PC-3 (cell line): ENCODE measurements around the gene RNF167. TPM values are rescaled to one million over a fixed set of nuclear protein-coding genes. Genes with fewer than 3 reads are reported as not detected.

Experiments used
- ATAC-seq: fragments of 200-7000 bp; cut with Tn5 transposase; 2 replicates; pipeline ENCODE4 v1.9.1; 2020; ENCODE audit warnings: mild to moderate bottlenecking, moderate library complexity
- BruUV-seq: library from RNA; stranded (reverse); fragments of 400-500 nt; replicated peaks from 2 replicates; lab custom pipeline; 2021; lab: Mats Ljungman, UMichigan
- CTCF ChIA-PET: fragments of 300-600 bp; sonication (Branson Sonifier 250); formaldehyde crosslinking; loops from one replicate; lab custom pipeline; 2022; ENCODE audit warnings: antibody characterized with exemption; lab: Charles Lee
- POLR2A ChIA-PET: fragments of 300-600 bp; sonication (Branson Sonifier 250); formaldehyde crosslinking; loops from one replicate; lab custom pipeline; 2022; ENCODE audit warnings: antibody characterized with exemption; ENCODE audit not compliant: unreplicated experiment; lab: Charles Lee
- DNase-seq: peaks from one replicate; pipeline ENCODE4 v3.0.0-alpha.2; 2015
- H2AFZ ChIP-seq: fragments of 300-600 bp; sonication (generic); 2 replicates; pipeline ENCODE4 v1.6.0; 2016; ENCODE audit warnings: antibody characterized with exemption, low read length
- H3F3A ChIP-seq: fragments of 300-600 bp; sonication (generic); one replicate; pipeline ENCODE4 v1.6.0; 2017; ENCODE audit warnings: antibody characterized with exemption, low read length, control low read depth, mild to moderate bottlenecking; ENCODE audit not compliant: unreplicated experiment
- H3K27ac ChIP-seq: fragments of 300-600 bp; sonication (generic); 2 replicates; pipeline ENCODE4 v1.5.1; 2016; ENCODE audit warnings: mild to moderate bottlenecking, low read length
- H3K27me3 ChIP-seq: fragments of 300-600 bp; sonication (generic); 2 replicates; pipeline ENCODE4 v1.6.1; 2016; ENCODE audit warnings: low read length, mixed read lengths
- H3K36me3 ChIP-seq: fragments of 300-600 bp; sonication (generic); 2 replicates; pipeline ENCODE4 v1.6.1; 2016; ENCODE audit warnings: low read depth, mixed run types, low read length, mixed read lengths
- H3K4me1 ChIP-seq: fragments of 300-600 bp; sonication (generic); 2 replicates; pipeline ENCODE4 v1.5.1; 2016; ENCODE audit warnings: low read length; ENCODE audit not compliant: insufficient read depth
- H3K4me2 ChIP-seq: fragments of 300-600 bp; sonication (generic); 2 replicates; pipeline ENCODE4 v1.6.0; 2016; ENCODE audit warnings: low read length
- H3K4me3 ChIP-seq: fragments of 300-600 bp; sonication (generic); 2 replicates; pipeline ENCODE4 v1.5.1; 2016; ENCODE audit warnings: mild to moderate bottlenecking, low read length, mixed read lengths
- H3K79me2 ChIP-seq: fragments of 300-600 bp; sonication (generic); 2 replicates; pipeline ENCODE4 v1.6.1; 2017; ENCODE audit warnings: low read length, mixed read lengths
- H3K9ac ChIP-seq: fragments of 300-600 bp; sonication (generic); 2 replicates; pipeline ENCODE4 v1.6.0; 2016; ENCODE audit warnings: mild to moderate bottlenecking, low read length
- H3K9me2 ChIP-seq: fragments of 300-600 bp; sonication (generic); replicated peaks from 2 replicates; pipeline ENCODE4 v1.6.1; 2016; ENCODE audit warnings: mixed run types, low read length, mixed read lengths
- H3K9me3 ChIP-seq: fragments of 300-600 bp; sonication (generic); 2 replicates; pipeline ENCODE4 v1.6.1; 2016; ENCODE audit warnings: low read length, mixed read lengths
- H4K20me1 ChIP-seq: fragments of 300-600 bp; sonication (generic); 2 replicates; pipeline ENCODE4 v1.6.1; 2016; ENCODE audit warnings: low read length, mixed read lengths
- EZH2 ChIP-seq: fragments of 300-600 bp; sonication (generic); IDR thresholded peaks from one replicate; pipeline ENCODE4 v1.6.1; 2017; ENCODE audit warnings: antibody characterized with exemption, mild to moderate bottlenecking, low read length; ENCODE audit not compliant: unreplicated experiment
- EZH2phosphoT487 ChIP-seq: fragments of 300-600 bp; sonication (generic); IDR thresholded peaks from 2 replicates; pipeline ENCODE4 v1.6.1; 2018; ENCODE audit warnings: mild to moderate bottlenecking, antibody characterized with exemption, low read length, borderline replicate concordance
- intact Hi-C: fragments of 100-400 bp; cut with micrococcal nuclease; formaldehyde crosslinking; loops from 2 replicates; pipeline ENCODE4 v1.9.0; 2023
- total RNA-seq: library from RNA; depleted of rRNA; stranded (reverse); fragments of >200 nt; gene quantifications from 2 replicates; pipeline ENCODE4 v1.2.3, GENCODE V29; 2014
- TF ChIP-seq, protein P1 (sequence below): fragments of 300-600 bp; sonication (generic); conservative IDR thresholded peaks from 2 replicates; pipeline ENCODE4 v1.5.1; 2017; ENCODE audit warnings: antibody characterized with exemption, low read depth, mild to moderate bottlenecking, low read length

Gene RNF167
- total RNA-seq, 1 experiment from 2014 or later = 43.1 TPM

- intact Hi-C loops = no loop called here
- ChIA-PET POLR2A (interaction anchor here (0.5 to 0.8 kb wide), 2 partner anchors 10 to 602 kb away, joined by 3 to 17 read pairs; partner anchors contain the start of gene PFN1), CTCF (interaction anchor here (1.1 to 2.4 kb wide), 3 partner anchors 11 to 148 kb away, joined by 3 to 18 read pairs (median 4); no protein-coding TSS in a partner anchor)
- H3K4me3 ChIP-seq = peak overlapping the region; percentile 91
- peak overlapping the region; percentile 98 for H3K9ac ChIP-seq
- peak overlapping the region; percentile 87 for H3K27ac ChIP-seq
- no peaks in the 10 kb centered on the region for H3K27me3 ChIP-seq
- TSS peak; percentile 23 for BruUV-seq
- H3K79me2 ChIP-seq = peaks cover 55% of the 10 kb centered on the region
- H3K36me3 ChIP-seq = peaks cover 14% of the 10 kb centered on the region; the same call in 1 of the 2 replicates
- TF ChIP-seq EZH2phosphoT487 (no peak), EZH2 (no peak)
- TF ChIP-seq, protein P1, sequence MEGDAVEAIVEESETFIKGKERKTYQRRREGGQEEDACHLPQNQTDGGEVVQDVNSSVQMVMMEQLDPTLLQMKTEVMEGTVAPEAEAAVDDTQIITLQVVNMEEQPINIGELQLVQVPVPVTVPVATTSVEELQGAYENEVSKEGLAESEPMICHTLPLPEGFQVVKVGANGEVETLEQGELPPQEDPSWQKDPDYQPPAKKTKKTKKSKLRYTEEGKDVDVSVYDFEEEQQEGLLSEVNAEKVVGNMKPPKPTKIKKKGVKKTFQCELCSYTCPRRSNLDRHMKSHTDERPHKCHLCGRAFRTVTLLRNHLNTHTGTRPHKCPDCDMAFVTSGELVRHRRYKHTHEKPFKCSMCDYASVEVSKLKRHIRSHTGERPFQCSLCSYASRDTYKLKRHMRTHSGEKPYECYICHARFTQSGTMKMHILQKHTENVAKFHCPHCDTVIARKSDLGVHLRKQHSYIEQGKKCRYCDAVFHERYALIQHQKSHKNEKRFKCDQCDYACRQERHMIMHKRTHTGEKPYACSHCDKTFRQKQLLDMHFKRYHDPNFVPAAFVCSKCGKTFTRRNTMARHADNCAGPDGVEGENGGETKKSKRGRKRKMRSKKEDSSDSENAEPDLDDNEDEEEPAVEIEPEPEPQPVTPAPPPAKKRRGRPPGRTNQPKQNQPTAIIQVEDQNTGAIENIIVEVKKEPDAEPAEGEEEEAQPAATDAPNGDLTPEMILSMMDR = no peak
- ATAC-seq (no peak), DNase-seq (no peak)
- H3K4me1 ChIP-seq = peaks cover 22% of the 10 kb centered on the region
- H4K20me1 ChIP-seq = no peaks in the 10 kb centered on the region
- no peaks in the 10 kb centered on the region for H3K9me2 ChIP-seq
- peak overlapping the region; percentile 76 for H2AFZ ChIP-seq
- H3K4me2 ChIP-seq = peak overlapping the region; percentile 97
- H3F3A ChIP-seq = no peaks in the 10 kb centered on the region
- no peaks in the 10 kb centered on the region for H3K9me3 ChIP-seq
These were observed 1.2 kb upstream of the RNF167 start for GRCh38 chr17:4938688-4939545.

DNA sequence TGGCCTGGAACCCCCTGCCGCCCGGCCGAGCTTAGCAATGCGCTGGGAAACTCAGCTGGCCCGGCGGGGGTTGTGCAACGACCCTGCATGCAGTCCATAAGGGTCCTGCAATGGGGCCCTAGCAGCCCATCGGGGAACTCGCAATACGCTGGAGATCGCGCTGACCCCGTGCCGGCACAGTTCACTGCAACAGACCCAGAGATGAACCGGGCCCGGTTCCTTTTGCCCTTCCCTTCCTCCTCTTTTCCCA, 597 bp upstream of the RNF167 start:
- Histone ChIP-seq H3K79me2 (peaks cover 60% of the 10 kb centered on the region), H4K20me1 (peaks cover 3% of the 10 kb centered on the region), H3K9me3 (no peaks in the 10 kb centered on the region), H3F3A (no peaks in the 10 kb centered on the region), H3K4me2 (peak overlapping the region; percentile 97), H3K9me2 (no peaks in the 10 kb centered on the region), H3K4me3 (peak overlapping the region; percentile 91), H3K27ac (peak overlapping the region; percentile 87), H2AFZ (peak overlapping the region; percentile 76), H3K27me3 (no peaks in the 10 kb centered on the region), H3K9ac (peak overlapping the region; percentile 98), H3K4me1 (peaks cover 23% of the 10 kb centered on the region), H3K36me3 (peaks cover 18% of the 10 kb centered on the region; the same call in 1 of the 2 replicates)
- ATAC-seq (no peak), DNase-seq (no peak)
- intact Hi-C loops = no loop called here
- POLR2A ChIA-PET = interaction anchor here (0.8 to 1.5 kb wide), 2 partner anchors 9 to 28 kb away, joined by 3 to 8 read pairs; partner anchors contain the start of genes PFN1 and SPAG7
- no TSS peak for BruUV-seq
- CTCF ChIA-PET = interaction anchor here (1.0 to 2.4 kb wide), 4 partner anchors 11 to 149 kb away, joined by 3 to 18 read pairs (median 4); no protein-coding TSS in a partner anchor
- TF ChIP-seq, protein P1 = no peak
- TF ChIP-seq EZH2phosphoT487 = no peak
- no peak for TF ChIP-seq EZH2
